ENCODE measurements around the gene LRRC23.

DNA sequence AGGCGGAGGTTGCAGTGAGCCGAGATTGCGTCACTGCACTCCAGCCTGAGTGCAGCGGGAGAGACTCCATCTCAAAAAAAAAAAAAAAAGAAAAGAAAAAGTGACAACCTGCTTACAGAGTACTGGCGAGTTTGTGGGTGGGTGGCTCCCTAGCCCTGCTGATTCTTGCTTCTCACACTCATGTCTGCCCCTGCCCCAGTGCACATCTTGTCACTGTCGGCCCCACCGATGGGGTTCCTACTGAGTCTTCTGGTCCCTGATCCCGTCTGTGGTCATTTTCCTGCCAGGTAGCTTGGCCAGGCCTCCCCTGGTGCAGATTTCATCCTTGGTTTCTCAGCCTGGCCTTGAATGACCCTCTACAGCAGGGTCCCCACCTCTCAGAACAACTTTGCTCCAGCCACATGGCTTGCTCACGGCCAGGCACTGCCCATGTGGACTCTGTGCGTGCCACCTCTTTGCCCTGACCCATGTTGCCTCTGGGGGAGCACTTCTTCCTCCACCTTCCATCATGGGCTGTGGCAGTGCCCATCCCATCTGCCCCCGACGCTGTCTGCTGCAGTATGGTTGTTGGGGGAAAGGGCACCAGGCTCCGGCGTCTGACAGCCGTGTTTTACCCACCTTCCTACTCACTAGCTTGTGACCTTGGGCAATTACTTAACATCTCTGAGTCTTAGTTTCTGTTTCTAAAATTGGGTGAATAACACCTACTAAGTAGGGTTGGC lies 44.4 kb downstream of the LRRC23 start:
- TF ChIP-seq, protein P1, sequence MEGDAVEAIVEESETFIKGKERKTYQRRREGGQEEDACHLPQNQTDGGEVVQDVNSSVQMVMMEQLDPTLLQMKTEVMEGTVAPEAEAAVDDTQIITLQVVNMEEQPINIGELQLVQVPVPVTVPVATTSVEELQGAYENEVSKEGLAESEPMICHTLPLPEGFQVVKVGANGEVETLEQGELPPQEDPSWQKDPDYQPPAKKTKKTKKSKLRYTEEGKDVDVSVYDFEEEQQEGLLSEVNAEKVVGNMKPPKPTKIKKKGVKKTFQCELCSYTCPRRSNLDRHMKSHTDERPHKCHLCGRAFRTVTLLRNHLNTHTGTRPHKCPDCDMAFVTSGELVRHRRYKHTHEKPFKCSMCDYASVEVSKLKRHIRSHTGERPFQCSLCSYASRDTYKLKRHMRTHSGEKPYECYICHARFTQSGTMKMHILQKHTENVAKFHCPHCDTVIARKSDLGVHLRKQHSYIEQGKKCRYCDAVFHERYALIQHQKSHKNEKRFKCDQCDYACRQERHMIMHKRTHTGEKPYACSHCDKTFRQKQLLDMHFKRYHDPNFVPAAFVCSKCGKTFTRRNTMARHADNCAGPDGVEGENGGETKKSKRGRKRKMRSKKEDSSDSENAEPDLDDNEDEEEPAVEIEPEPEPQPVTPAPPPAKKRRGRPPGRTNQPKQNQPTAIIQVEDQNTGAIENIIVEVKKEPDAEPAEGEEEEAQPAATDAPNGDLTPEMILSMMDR (IDR thresholded peaks at IDR 0.05; ENCODE audit: low read length) = no peak
- no peak for TF ChIP-seq EZH2 (IDR thresholded peaks at IDR 0.05; ENCODE audit: borderline replicate concordance, low read length)
